DMS79 (cell line): ENCODE measurements around the gene ZFYVE21.

Source experiments
- DNase-seq: peaks from one replicate; lab custom pipeline; 2025; lab: John Stamatoyannopoulos, UW

The ZFYVE21 gene

GRCh38 chr14:103692159-103692558 lies 23.5 kb upstream of the ZFYVE21 start:
- no peak for DNase-seq

DNA sequence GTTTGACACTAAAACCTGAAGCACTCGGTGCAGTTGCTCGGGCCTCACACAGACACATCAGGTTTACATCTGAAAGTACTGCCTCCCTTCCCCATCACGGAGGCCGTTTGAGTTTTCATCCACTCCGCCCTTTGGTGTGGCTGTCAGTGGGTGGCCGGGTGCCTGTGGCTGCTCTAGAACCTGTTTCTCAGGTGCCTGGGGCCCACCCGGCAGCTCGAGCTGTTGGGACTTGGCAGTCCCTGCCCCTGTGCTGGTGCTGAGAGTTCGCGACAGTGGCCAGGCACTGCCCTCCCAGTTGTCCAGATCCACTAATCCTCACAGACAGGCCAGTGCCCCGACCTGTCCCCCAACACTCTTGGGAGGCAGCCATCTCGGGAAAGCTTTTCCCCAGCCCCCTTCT lies 22.7 kb upstream of the ZFYVE21 start:
- DNase-seq: no peak

DNA sequence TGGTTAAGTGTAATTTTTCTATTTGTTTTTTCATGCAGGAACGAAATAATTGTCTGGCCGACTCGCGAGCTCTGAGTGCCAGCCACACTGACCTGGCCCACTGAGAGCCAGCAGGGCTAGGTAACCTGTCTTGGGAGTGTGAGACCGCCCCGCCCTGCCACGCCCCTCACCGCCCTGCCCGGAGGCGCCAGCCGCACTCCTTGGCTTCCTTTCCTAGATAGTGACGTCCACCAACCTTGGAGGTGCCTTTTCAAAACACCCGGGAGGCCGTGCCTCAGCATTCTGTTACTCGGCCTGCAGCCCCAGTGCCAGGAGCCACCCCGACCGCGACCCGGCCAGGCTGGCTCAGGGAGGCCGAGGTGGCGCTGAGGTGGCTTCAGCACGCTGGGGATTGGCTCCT lies 22.1 kb upstream of the ZFYVE21 start:
- DNase-seq: peak; percentile 16

DNA sequence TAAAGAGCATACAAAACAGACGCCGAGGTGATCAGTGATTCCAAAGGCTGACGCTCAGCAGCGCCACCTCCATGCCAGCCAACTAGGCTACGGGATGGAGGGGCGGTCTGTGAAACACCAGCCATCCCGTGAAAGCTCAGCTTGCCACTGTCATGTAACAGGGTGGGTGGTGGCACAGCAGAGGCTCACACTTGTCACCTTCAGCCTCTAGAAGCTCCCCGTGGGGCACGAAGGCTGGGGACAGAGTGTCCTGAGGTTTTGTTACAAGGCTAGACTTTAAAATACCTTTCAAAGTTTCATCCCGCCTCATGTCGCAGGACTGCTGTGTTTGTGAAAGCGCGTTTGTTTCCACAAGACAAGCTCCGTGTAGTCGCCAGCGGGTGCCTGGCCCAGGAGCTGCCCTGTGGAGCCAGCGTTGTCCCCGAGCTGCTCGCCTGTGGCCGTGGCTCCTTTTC lies 21.0 kb upstream of the ZFYVE21 start:
- no peak for DNase-seq

GRCh38 chr14:103695296-103696069 lies 20.1 kb upstream of the ZFYVE21 start:
- DNase-seq: no peak

DNA sequence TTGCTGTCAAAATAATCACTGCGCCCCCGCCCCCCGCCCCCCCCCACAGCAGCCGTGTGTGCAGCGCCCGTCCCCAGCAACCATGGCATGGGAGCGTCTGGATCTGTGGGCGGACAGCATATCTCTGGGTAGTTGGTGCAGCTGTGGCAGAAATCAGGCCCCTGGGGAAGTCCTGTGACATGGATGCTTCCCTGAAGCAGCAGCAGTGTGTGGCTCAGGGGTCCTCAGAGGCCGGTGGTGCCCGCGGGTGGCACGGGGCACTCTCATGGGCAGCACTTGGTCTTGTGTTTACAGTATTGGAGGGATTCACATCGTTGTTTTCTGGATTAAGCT lies 19.6 kb upstream of the ZFYVE21 start:
- DNase-seq: no peak

DNA sequence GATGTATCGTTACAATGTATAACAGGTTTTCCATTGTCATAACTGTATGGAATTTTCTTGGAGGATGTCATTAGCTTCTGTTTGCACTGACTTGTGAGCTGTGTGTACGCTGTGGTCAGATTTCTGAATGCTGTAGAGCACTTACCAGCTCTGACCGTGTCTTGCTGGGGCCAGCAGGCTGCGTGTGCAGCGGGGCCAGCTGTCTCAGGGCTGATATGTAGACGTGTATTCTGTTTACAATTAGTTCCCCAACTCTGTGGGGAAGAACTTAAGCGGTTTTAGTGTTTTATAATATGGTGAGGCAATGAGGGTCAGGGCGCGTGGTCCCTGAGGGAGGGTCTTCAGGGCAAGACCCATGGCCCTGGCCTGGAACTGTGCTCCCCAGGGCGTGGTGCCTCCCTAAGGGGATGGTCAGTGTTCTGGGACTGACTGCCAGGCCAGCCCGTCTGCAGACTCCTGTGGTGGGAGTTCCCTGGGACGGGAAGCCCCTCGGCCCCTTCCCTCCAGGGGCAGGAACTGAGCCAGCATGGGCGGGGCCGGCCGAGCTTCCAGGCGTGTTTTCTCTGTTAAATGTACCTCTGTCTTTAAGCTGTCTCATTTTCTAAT lies 19.0 kb upstream of the ZFYVE21 start:
- DNase-seq: peak; percentile 56

DNA sequence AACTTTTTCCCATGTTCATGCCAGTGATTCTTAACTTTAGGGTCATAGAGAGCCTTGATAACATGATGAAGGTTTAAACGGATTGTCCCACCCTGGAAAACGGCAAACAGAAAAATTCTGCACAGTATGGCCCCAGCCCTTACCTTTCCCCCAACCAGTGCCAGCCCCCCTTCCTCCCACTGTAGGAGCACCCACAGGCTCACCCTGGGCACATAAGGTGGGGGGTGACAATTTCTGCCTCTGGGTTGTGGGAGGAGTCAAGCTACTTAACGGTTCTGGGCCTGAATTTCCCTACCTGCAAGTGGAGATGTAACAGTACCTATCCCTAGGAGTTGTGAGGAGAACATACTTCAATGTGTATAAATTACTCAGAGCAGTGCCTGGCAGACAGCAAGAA lies 18.4 kb upstream of the ZFYVE21 start:
- DNase-seq: no peak

DNA sequence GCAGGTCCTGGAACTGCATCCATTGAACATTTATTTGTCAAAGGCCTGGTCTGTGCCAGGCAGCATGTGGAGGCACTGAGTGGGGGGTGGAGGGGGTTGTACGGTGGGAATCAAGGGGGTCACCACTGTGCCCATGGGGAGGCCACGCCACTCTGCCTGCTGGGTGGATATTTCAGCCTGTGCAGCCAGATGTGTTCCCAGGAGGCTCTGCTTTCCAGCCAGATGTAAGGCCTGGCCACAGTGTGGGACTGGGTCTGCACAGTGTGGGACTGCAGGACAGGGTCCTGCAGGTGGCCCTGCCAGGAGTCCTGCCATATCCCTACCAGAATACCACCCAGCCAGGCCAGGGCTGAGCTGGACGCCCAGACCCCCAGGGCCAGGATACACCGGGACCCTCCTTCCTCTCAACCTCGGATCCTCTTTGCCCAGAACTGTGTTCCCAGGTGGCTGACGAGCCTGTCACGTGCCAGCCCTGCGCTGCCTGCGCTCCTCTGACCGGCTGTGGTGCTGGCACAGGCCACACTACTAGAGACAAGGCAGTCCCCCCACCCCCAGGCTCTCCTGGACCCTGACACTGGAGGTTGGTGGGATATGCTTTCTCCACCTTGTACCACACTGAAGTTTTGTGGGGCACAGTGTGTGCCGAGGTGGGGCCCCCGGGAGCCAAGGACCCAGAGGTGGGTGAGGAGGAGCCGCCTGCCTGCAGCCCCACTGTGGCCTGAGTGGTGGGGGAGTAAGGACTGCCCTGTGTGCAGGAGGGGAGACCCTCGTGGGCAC lies 17.8 kb upstream of the ZFYVE21 start:
- no peak for DNase-seq

- DNase-seq: no peak
Measured at GRCh38 chr14:103698380-103699260, 17.0 kb upstream of the ZFYVE21 start.

DNA sequence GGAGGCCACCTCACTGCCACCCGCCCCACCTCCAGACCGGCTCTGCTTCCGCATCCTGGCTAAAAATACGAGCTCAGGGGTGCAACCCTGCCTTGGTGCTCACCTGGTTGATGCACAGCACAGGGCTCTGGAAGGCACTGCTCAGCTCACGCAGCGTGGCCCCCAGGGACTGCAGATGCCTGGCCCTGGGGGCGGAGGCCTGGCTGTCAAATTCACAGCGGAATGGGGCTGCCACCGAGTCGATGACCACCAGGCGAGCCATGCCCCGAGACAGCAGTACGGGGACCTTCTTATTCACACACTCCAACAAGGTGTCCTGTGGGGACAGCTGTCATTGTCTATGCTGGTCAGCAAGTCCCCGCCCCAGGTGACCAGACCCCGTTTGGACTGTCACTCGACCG lies 16.3 kb upstream of the ZFYVE21 start:
- no peak for DNase-seq

DNA sequence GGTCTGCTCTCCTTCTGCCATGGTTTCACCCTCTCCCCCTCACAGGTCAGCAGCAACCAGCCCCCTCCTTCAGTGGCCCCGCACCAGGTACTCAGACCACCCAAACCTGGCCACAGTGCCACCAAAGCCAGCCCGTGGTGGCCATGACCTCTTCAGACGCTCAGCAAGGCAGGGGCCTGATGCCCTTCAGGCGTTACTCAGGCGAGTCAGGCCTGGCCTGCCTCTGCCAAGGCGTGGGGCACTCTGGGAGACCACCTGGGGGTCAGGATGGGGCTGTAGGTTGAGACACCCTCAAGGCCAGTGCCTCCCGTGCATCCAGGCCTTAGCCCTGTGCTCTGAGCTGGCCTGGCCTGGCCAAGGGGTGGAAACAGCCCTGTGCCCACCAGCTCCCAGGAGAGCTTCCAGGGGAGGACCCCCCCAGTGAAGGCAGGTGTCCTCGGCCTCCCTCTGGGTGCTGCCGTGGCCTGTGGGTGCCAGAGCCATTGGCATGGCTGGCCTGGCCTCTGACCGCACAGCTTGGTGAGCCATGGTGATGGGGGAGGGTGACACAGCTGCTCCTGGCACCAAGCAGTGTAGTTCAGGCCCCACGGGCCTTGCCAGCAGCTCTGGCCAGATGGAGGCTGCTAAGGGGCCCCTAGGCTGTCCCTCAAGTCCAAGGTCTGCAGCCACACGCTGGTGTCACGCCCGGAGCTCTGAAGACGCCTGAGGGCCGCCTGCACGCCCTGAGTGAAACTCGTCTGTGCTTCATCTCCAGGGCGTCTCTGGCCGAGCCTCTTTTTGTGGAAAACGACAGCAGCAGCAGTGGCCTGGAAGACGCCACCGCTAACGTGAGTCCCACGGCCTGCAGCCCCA lies 15.5 kb upstream of the ZFYVE21 start:
- no peak for DNase-seq

DNA sequence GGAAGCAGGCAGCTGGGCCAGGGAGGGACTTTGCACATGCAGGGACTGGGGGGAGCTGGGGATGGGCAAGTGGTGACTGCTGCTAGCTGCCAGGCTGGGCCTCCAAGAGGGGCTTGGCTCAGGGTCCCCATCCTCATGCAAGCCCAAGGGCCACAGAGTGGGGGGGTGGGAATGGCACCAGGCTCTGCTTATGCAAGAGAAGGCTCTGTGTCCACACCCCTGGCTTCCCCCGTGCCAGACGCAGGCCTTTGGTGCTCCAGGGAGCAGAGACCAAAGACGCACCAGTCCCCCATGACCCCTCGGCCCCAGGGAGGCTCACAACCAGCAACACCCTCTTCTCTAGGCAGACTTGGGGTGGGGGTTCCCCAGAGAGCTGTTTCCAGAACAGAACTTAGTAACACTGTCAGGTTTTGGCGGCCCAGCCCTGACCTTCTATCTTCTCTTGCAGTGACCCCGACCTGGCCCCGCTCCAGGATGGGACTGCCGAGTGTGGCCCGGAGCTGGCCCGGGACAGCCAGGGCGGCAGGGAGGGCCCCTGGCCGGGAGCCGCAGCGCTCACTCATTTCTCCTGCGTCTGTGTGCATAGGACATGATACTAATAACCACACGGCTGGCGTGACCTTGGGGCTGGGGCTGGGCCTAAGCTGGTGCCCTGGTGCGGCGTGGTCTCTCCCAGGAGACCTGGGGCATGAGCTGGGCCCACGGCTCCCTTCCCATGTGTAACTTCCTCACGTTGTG lies 14.7 kb upstream of the ZFYVE21 start:
- DNase-seq: no peak

DNA sequence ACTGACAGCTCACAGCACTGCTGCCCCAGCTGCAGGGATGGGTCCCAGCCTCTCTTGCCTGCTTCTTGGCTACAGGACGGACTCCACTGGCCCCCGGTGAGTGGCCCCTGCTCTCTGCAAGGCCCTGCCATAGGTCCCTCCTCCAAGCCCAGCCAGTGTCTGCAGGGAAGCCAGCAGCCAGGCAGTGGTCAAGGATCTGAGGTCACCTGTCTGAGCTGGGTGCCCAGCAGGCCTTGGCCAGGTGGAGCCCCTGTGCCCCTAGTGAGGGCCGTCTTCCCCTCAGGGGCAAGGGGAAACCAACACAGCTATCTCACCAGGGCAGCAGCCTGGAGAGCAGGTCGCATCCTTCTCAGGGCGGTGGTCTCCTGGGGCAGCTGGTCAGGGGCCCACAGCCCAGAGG lies 13.5 kb upstream of the ZFYVE21 start:
- DNase-seq: no peak

GRCh38 chr14:103702497-103703432 lies 12.8 kb upstream of the ZFYVE21 start:
- DNase-seq: no peak

- no peak for DNase-seq
Measured at GRCh38 chr14:103703433-103704385, 11.9 kb upstream of the ZFYVE21 start.

DNA sequence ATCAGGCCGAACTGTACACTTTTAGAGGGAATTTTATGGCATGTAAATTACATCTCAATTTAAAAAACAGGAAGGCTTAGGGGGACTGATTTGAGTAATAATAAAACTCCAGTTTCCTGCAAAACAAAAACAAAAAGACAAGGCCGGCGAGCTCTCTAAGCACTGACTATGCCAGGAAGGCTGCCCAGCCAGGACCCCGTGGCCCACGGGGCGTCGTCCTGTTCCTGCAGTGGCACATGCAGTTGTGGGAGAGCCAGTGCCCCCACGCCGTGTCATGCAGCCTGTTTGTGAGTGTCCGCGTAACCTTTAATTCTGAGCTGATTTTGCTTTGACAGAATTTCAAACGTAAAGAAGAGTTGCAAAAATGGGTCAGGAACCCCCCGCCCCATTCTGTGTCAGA lies 10.9 kb upstream of the ZFYVE21 start:
- DNase-seq: no peak

DNA sequence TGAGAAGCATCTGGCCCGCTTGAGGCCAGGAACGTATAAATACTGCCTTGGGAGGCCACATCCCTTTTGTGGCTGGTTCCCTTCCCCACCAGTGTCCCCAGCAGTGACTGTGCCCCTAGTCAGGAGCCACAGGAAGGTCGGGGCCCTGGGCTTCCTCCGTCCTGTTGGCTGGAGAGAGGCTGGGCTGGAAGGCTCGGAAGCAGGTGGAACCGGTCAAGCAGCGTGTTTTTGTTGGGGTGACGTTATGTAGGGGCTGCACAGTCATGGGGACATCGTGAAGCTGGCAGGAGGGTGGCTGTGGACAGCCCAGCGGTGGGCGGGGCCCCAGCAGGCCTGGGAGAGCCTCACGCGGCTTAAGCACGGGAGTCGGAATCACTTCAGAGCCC lies 10.5 kb upstream of the ZFYVE21 start:
- DNase-seq: no peak
